HEK293T (cell line): Measurements from ENCODE around the gene AEBP1.

Source experiments
- ARNT ChIP-seq: fragments of 450-650 bp; IDR thresholded peaks from 2 replicates; pipeline ENCODE4 v1.6.1; 2017; ENCODE audit warnings: mild to moderate bottlenecking
- BHLHE40 ChIP-seq: fragments of 450-650 bp; IDR thresholded peaks from 2 replicates; pipeline ENCODE4 v1.6.1; 2016; ENCODE audit warnings: mild to moderate bottlenecking, moderate library complexity, borderline replicate concordance
- ELF4 ChIP-seq: fragments of 450-650 bp; IDR thresholded peaks from 2 replicates; pipeline ENCODE4 v1.6.1; 2017; ENCODE audit warnings: antibody characterized with exemption
- HDGF ChIP-seq: fragments of 450-650 bp; IDR thresholded peaks from 2 replicates; pipeline ENCODE4 v1.6.1; 2017; ENCODE audit warnings: antibody characterized with exemption, borderline replicate concordance
- LEF1 ChIP-seq: fragments of 450-650 bp; IDR thresholded peaks from 2 replicates; pipeline ENCODE4 v1.6.1; 2017; ENCODE audit warnings: mild to moderate bottlenecking, borderline replicate concordance
- SP1 ChIP-seq: fragments of 450-650 bp; IDR thresholded peaks from 2 replicates; pipeline ENCODE4 v1.6.1; 2017
- SUZ12 ChIP-seq: fragments of 450-650 bp; IDR thresholded peaks from 2 replicates; pipeline ENCODE4 v1.6.1; 2016; ENCODE audit warnings: mild to moderate bottlenecking
- ZNF384 ChIP-seq: fragments of 450-650 bp; IDR thresholded peaks from 2 replicates; pipeline ENCODE4 v1.6.1; 2016

- TF ChIP-seq ZNF384 (no peak), ELF4 (no peak), BHLHE40 (no peak), ARNT (no peak), HDGF (no peak), SP1 (no peak), SUZ12 (no peak), LEF1 (no peak)
These were observed 17.7 kb downstream of the AEBP1 start for GRCh38 chr7:44121761-44122420.
